Activated CD4-positive, alpha-beta T cell treated with anti-CD3 and anti-CD28 coated beads for 1 hour (primary cell): ENCODE measurements around the gene ASS1.

Experiments
- DNase-seq: peaks from one replicate; pipeline ENCODE4 v3.0.0-alpha.2; 2020

The ASS1 gene

GRCh38 chr9:130537346-130538050, 92.7 kb downstream of the ASS1 start:
- no peak for DNase-seq

- no peak for DNase-seq
These were observed 94.9 kb downstream of the ASS1 start for GRCh38 chr9:130539420-130540223.

GRCh38 chr9:130541533-130541932, 96.8 kb downstream of the ASS1 start:
- DNase-seq, result no peak

- no peak for DNase-seq
These were observed 97.3 kb downstream of the ASS1 start for GRCh38 chr9:130542038-130542437.

- no peak for DNase-seq
These were observed 97.9 kb downstream of the ASS1 start for GRCh38 chr9:130542457-130543228.

- no peak for DNase-seq
These were observed 98.6 kb downstream of the ASS1 start for GRCh38 chr9:130543368-130543767.

- no peak for DNase-seq
These were observed 99.1 kb downstream of the ASS1 start for GRCh38 chr9:130543859-130544258.

- no peak for DNase-seq
These were observed 99.6 kb downstream of the ASS1 start for GRCh38 chr9:130544364-130544763.

- DNase-seq, result no peak
These were observed 103.3 kb downstream of the ASS1 start for GRCh38 chr9:130548103-130548502.

GRCh38 chr9:130549093-130549735, 104.5 kb downstream of the ASS1 start:
- no peak for DNase-seq
